Fibroblast of villous mesenchyme (primary cell): ENCODE results near the gene ASH1L. TPM values are rescaled to one million over a fixed set of nuclear protein-coding genes. Genes with fewer than 3 reads are reported as not detected.

Experiments used
- DNase-seq: peaks from one replicate; pipeline ENCODE4 v3.0.0-alpha.2; 2010; ENCODE audit warnings: low read depth
- H3K4me3 ChIP-seq: 2 replicates; pipeline ENCODE4 v1.5.1; 2011; ENCODE audit warnings: low read depth, mild to moderate bottlenecking, low read length
- CTCF ChIP-seq: IDR thresholded peaks from 2 replicates; pipeline ENCODE4 v1.5.1; 2012; ENCODE audit warnings: low read depth, mild to moderate bottlenecking, low read length; ENCODE audit not compliant: insufficient read depth
- total RNA-seq: library from RNA; depleted of rRNA; stranded (reverse); fragments of >200 nt; gene quantifications from 2 replicates; pipeline ENCODE4 v1.2.3, GENCODE V29; 2012

Gene ASH1L
- total RNA-seq, 1 donor, result 43.2 TPM

GRCh38 chr1:155320661-155321617, 241.7 kb downstream of the ASH1L start, which contains the start of gene RUSC1:
RUSC1 (plus strand) TSS chr1:155320894; CDS start chr1:155321774, 880 bp downstream.
- peak within 1 kb of the TSS; percentile 94 for H3K4me3 ChIP-seq
- peak; percentile 63 for DNase-seq

GRCh38 chr1:155320252-155320651, 242.4 kb downstream of the ASH1L start:
- H3K4me3 ChIP-seq, result peak overlapping the region; percentile 94
- TF ChIP-seq CTCF, result no peak
- DNase-seq, result no peak

More at GRCh38 chr1:155320661-155321617, 241.7 kb downstream of the ASH1L start, which contains the start of gene RUSC1:
- no peak for TF ChIP-seq CTCF

- DNase-seq, result no peak
- no peak overlapping the region for H3K4me3 ChIP-seq
- no peak for TF ChIP-seq CTCF
These were observed 243.1 kb downstream of the ASH1L start for GRCh38 chr1:155319536-155319935.

- no peak for TF ChIP-seq CTCF
- no peak overlapping the region for H3K4me3 ChIP-seq
- DNase-seq, result no peak
These were observed 244.5 kb downstream of the ASH1L start for GRCh38 chr1:155318082-155318481.

GRCh38 chr1:155316922-155317321, 245.7 kb downstream of the ASH1L start:
- DNase-seq, result no peak
- H3K4me3 ChIP-seq, result no peak overlapping the region
- no peak for TF ChIP-seq CTCF

GRCh38 chr1:155313261-155313660, 249.3 kb downstream of the ASH1L start:
- DNase-seq, result no peak
- no peak for TF ChIP-seq CTCF
- H3K4me3 ChIP-seq, result no peak overlapping the region
